GM23338 (cell line): ENCODE measurements around the gene ZNF511. TPM values are rescaled to one million over a fixed set of nuclear protein-coding genes. Genes with fewer than 3 reads are reported as not detected.

Experiments used
- ATAC-seq: fragments of 200-7000 bp; cut with Tn5 transposase; 3 replicates; pipeline ENCODE4 v1.9.1; 2020
- DNase-seq: peaks from one replicate; pipeline ENCODE4 v3.0.0-alpha.2; 2015; ENCODE audit warnings: low spot score
- H2AFZ ChIP-seq: fragments of 200-600 bp; sonication (generic); 2 replicates; pipeline ENCODE4 v1.8.0; 2016; ENCODE audit warnings: antibody characterized with exemption, mild to moderate bottlenecking, moderate library complexity
- H3F3A ChIP-seq: fragments of 200-600 bp; sonication (generic); replicated peaks from 2 replicates; pipeline ENCODE4 v1.8.0; 2017; ENCODE audit warnings: antibody characterized with exemption, mixed run types, low read depth
- H3K27ac ChIP-seq: fragments of 200-600 bp; sonication (generic); 2 replicates; pipeline ENCODE4 v1.6.1; 2016; ENCODE audit warnings: low read depth
- H3K27me3 ChIP-seq: fragments of 200-600 bp; sonication (generic); 2 replicates; pipeline ENCODE4 v1.8.0; 2016; ENCODE audit warnings: mild to moderate bottlenecking, mixed run types, moderate library complexity; ENCODE audit not compliant: insufficient read depth
- H3K36me3 ChIP-seq: fragments of 200-600 bp; sonication (generic); 2 replicates; pipeline ENCODE4 v1.8.0; 2016; ENCODE audit warnings: mild to moderate bottlenecking; ENCODE audit not compliant: insufficient read depth
- H3K4me1 ChIP-seq: fragments of 200-600 bp; sonication (generic); 2 replicates; pipeline ENCODE4 v1.8.0; 2016; ENCODE audit warnings: mild to moderate bottlenecking, moderate library complexity; ENCODE audit not compliant: insufficient read depth
- H3K4me2 ChIP-seq: fragments of 200-600 bp; sonication (generic); 2 replicates; pipeline ENCODE4 v1.7.1; 2017; ENCODE audit warnings: mixed run types
- H3K4me3 ChIP-seq: fragments of 200-600 bp; sonication (generic); 2 replicates; pipeline ENCODE4 v1.6.1; 2016; ENCODE audit warnings: mixed run types
- H3K79me2 ChIP-seq: fragments of 200-600 bp; sonication (generic); replicated peaks from 2 replicates; pipeline ENCODE4 v1.8.0; 2017; ENCODE audit warnings: mild to moderate bottlenecking; ENCODE audit not compliant: insufficient read depth
- H3K9me2 ChIP-seq: fragments of 200-600 bp; sonication (generic); 2 replicates; pipeline ENCODE4 v1.8.0; 2017; ENCODE audit not compliant: insufficient read depth
- H4K20me1 ChIP-seq: fragments of 200-600 bp; sonication (generic); replicated peaks from 2 replicates; pipeline ENCODE4 v1.8.0; 2017; ENCODE audit warnings: mild to moderate bottlenecking; ENCODE audit not compliant: insufficient read depth
- H3K27ac Mint-ChIP-seq: 2 replicates; pipeline ENCODE4 v1.8.0; 2020; ENCODE audit warnings: inconsistent platforms, mild to moderate bottlenecking, moderate library complexity, mixed read lengths
- H3K27me3 Mint-ChIP-seq: 3 replicates; pipeline ENCODE4 v1.8.0; 2022; ENCODE audit warnings: low read depth, mild to moderate bottlenecking, moderate library complexity, mixed read lengths, inconsistent platforms; ENCODE audit not compliant: insufficient read depth, poor library complexity
- H3K36me3 Mint-ChIP-seq: 3 replicates; pipeline ENCODE4 v1.8.0; 2021; ENCODE audit warnings: low read depth, mild to moderate bottlenecking, inconsistent platforms, moderate library complexity, mixed read lengths
- H3K4me1 Mint-ChIP-seq: 3 replicates; pipeline ENCODE4 v1.8.0; 2020; ENCODE audit warnings: mild to moderate bottlenecking, inconsistent platforms, mixed read lengths
- H3K4me3 Mint-ChIP-seq: 3 replicates; pipeline ENCODE4 v1.8.0; 2021; ENCODE audit warnings: moderate library complexity, mild to moderate bottlenecking, inconsistent platforms, mixed read lengths
- H3K9me3 Mint-ChIP-seq: 3 replicates; pipeline ENCODE4 v1.8.0; 2020; ENCODE audit warnings: moderate library complexity, mild to moderate bottlenecking, inconsistent platforms, mixed read lengths
- CREB1 ChIP-seq: fragments of 250-450 bp; sonication (Bioruptor Pico); IDR thresholded peaks from 2 replicates; pipeline ENCODE4 v1.5.0; 2020; ENCODE audit warnings: low read depth, mild to moderate bottlenecking, moderate library complexity
- CTCF ChIP-seq, 2 experiments: fragments of 200-600 bp in 1 of 2; sonication (generic) in 1 of 2; conservative IDR thresholded peaks; 2 replicates each; pipeline versions ENCODE4 v1.5.1 to v1.6.1; 2016 to 2017; ENCODE audit warnings: antibody characterized with exemption in 2 of 2, low read depth in 2 of 2, mild to moderate bottlenecking in 2 of 2, moderate library complexity in 1 of 2
- ETS1 ChIP-seq: IDR thresholded peaks from 2 replicates; pipeline ENCODE4 v1.6.1; 2016; ENCODE audit warnings: antibody characterized with exemption
- EZH2 ChIP-seq: fragments of 200-600 bp; sonication (generic); IDR thresholded peaks from one replicate; pipeline ENCODE4 v1.8.0; 2017; ENCODE audit warnings: antibody characterized with exemption, mild to moderate bottlenecking, low read depth; ENCODE audit not compliant: unreplicated experiment
- EZH2phosphoT487 ChIP-seq: fragments of 200-600 bp; sonication (generic); IDR thresholded peaks from one replicate; pipeline ENCODE4 v1.8.1; 2018; ENCODE audit warnings: antibody characterized with exemption; ENCODE audit not compliant: unreplicated experiment
- JUNB ChIP-seq: IDR thresholded peaks from one replicate; pipeline ENCODE4 v1.6.1; 2016; ENCODE audit warnings: antibody characterized with exemption; ENCODE audit not compliant: unreplicated experiment
- NANOG ChIP-seq: IDR thresholded peaks from 2 replicates; pipeline ENCODE4 v1.6.1; 2016; ENCODE audit warnings: antibody characterized with exemption, borderline replicate concordance
- POLR2AphosphoS5 ChIP-seq: IDR thresholded peaks from 2 replicates; pipeline ENCODE4 v1.6.1; 2016; ENCODE audit warnings: antibody characterized with exemption, low read depth
- REST ChIP-seq: IDR thresholded peaks from one replicate; pipeline ENCODE4 v1.6.1; 2018; ENCODE audit warnings: antibody characterized with exemption; ENCODE audit not compliant: unreplicated experiment
- STAT1 ChIP-seq: IDR thresholded peaks from one replicate; pipeline ENCODE4 v1.6.1; 2016; ENCODE audit warnings: antibody characterized with exemption; ENCODE audit not compliant: unreplicated experiment
- ZNF114 ChIP-seq: fragments of 250-450 bp; sonication (Bioruptor Pico); IDR thresholded peaks from 2 replicates; pipeline ENCODE4 v1.5.0; 2020; ENCODE audit warnings: mild to moderate bottlenecking, moderate library complexity
- ZNF331 ChIP-seq: fragments of 250-450 bp; sonication (Bioruptor Pico); IDR thresholded peaks from 2 replicates; pipeline ENCODE4 v1.5.0; 2020; ENCODE audit warnings: low read depth, mild to moderate bottlenecking, moderate library complexity
- ZNF462 ChIP-seq: fragments of 250-450 bp; sonication (Bioruptor Pico); IDR thresholded peaks from 2 replicates; pipeline ENCODE4 v1.5.0; 2020; ENCODE audit warnings: mild to moderate bottlenecking, moderate library complexity
- polyA plus RNA-seq: library from polyadenylated mRNA; unstranded; fragments of >200 nt; fragmentation: Nextera tagmentation; extraction: Ambion mirVana; gene quantifications from 2 replicates; pipeline ENCODE4 v1.2.1, GENCODE V29; 2016
- total RNA-seq: library from RNA; depleted of rRNA; stranded (reverse); fragments of >200 nt; shearing (Covaris generic); gene quantifications from 2 replicates; pipeline ENCODE4 v1.2.3, GENCODE V29; 2014

The ZNF511 gene
- total and polyA plus RNA-seq, 2 experiments from 2014 or later, result 41.3 to 104 TPM

- Histone ChIP-seq H3F3A (peaks cover 18% of the 10 kb centered on the region), H4K20me1 (peaks cover 7% of the 10 kb centered on the region), H3K79me2 (peaks cover 12% of the 10 kb centered on the region), H3K4me2 (no peak overlapping the region), H2AFZ (no peak overlapping the region), H3K27ac (no peak overlapping the region), H3K36me3 (peaks cover 5% of the 10 kb centered on the region; the same call in 1 of the 2 replicates), H3K4me3 (no peak overlapping the region), H3K9me2 (no peaks in the 10 kb centered on the region), H3K27me3 (no peaks in the 10 kb centered on the region), H3K4me1 (peaks cover 8% of the 10 kb centered on the region; the same call in 1 of the 2 replicates)
- TF ChIP-seq ZNF331 (CRISPR knock-in tag) (no peak), EZH2 (no peak), NANOG (no peak), ETS1 (no peak), ZNF462 (CRISPR knock-in tag) (no peak), CTCF (conservative IDR thresholded peaks at IDR 0.05; ENCODE audit: low read depth in 2 of 2) (no peak), CREB1 (CRISPR knock-in tag) (no peak), STAT1 (no peak), ZNF114 (no peak), JUNB (no peak), EZH2phosphoT487 (no peak), REST (no peak), POLR2AphosphoS5 (no peak)
- no peak for DNase-seq
- peaks cover 22% of the 10 kb centered on the region for H3K36me3 Mint-ChIP-seq
- no peak overlapping the region for H3K4me3 Mint-ChIP-seq
- H3K9me3 Mint-ChIP-seq, result peaks cover 2% of the 10 kb centered on the region; the same call in 2 of the 3 replicates
- H3K27ac Mint-ChIP-seq, result no peak overlapping the region
- H3K27me3 Mint-ChIP-seq, result peaks cover 13% of the 10 kb centered on the region
- no peak for ATAC-seq
- H3K4me1 Mint-ChIP-seq, result peaks cover under 1% of the 10 kb centered on the region
Measured at GRCh38 chr10:133312016-133312768, 3.5 kb downstream of the ZNF511 start.
